ENCODE results near the gene FAM9C.
A peak's percentile ranks its signal among the peaks of the same experiment; 100 is the strongest.
"Not testable (repeated sequence)": the region's sequence is repeated elsewhere in the genome, so short reads cannot be mapped to it uniquely, and the experiment has no call there.

FAM9C gene

DNA sequence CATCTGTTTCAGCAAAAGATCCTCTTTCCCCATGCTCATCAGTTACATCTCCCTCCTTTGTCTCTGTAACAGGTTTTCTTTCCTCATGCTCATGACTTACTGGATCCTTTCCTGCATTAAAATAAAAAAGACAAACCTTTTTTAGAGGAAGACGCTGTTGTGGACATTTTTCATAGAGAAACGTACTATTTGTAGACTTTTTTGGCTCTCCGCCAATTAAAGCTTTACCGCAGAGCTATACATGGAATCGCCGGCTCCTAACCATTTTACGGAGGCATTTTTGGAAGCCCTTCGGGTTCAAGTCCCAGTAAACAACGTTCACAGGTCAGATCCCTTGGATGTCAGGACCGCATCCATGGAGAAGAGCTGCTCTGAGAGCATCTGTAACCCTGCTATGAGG is 1.3 kb downstream of the FAM9C start:
- no peak for DNase-seq

DNA sequence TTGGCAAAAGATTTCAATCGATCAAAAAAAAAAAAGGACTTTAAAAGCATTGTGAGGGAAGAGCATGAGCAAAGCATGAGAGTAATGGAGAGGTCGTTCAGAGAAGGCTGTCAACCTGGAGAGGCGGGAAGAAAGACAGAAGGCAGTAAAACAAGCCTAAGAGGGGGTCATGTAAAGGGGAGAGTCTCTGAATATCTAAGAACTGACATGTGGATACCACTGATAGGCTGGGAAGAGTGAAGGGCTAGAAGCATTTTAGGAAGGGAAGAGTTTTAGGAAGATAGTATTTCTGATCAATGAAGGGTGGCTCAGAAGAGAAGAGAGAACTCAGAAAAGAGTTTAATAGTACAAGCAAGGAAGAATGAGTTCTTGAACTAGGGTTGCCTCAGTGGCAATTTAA is 7.5 kb downstream of the FAM9C start:
- no peak for DNase-seq

DNA sequence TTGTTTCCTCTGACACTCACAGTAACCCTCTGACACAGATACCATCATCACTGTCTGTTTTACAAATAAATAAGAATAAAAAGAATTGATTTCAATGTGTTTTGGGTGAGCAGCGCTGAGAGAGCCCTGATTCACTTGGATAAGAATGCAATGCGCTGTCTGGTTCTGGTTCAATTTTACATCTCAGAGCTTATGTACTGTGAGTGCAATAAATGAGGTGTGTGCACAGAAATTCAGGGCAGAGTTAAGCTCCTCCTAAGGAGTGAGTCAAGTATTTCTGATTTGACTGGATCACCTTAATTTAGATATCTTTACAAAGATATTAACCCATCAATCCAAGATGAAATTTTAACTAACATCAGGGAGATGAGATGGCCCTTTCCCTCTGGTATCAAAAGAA is 11.2 kb downstream of the FAM9C start:
- DNase-seq, result no peak

DNA sequence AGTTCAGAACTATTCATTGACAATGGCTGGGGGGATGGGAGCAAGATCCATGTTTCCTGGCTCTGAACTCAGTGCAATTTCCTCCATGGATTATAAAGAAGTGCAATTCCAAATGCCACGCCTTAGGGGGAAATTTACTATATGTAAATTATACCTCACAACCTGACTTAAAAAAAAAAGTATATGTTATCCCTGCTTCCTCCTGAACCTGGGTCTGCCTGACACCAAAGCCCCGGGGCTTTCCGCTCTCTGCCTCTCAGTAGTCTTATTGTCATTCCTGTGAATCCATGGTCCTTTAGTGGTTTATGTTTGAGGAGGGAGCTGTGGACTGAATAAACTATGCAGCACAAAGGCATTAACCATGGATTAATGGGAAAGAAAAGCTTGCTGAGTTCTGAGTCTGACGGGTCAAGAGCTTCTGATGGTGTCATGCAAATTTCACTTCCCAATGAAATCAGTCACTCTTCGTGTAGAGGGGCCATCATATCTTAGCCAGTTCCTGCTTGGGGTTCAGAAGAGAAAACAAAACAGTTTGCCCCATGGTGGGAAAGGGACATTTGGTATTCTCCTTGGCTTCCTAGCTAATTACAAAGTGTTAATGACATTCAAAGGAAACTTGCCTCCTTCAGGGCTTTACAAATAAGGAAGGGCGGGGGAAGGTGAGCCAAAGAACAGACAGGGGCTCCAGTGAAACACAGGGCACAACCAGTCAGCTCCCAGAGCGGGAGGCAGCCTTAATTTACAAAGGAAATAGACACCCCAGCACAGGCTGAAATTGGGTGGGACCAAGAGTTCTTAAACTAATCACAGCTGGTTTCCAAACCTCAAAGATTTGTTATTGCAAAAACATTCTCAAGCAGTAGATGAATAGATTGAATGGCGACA is 14.3 kb downstream of the FAM9C start:
- DNase-seq, result peak; percentile 22

DNA sequence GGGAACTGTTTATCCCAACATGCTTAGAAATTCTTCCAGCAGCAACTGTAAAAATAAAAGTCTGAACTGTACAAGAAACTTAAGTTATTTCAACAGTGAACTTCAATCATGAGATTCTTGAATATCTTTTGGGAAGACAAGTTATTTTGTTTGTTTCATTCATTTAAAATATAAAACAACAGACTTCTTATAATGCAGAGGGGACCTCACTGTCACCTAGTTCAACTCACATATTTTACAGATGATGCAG is 14.9 kb downstream of the FAM9C start:
- no peak for DNase-seq

DNA sequence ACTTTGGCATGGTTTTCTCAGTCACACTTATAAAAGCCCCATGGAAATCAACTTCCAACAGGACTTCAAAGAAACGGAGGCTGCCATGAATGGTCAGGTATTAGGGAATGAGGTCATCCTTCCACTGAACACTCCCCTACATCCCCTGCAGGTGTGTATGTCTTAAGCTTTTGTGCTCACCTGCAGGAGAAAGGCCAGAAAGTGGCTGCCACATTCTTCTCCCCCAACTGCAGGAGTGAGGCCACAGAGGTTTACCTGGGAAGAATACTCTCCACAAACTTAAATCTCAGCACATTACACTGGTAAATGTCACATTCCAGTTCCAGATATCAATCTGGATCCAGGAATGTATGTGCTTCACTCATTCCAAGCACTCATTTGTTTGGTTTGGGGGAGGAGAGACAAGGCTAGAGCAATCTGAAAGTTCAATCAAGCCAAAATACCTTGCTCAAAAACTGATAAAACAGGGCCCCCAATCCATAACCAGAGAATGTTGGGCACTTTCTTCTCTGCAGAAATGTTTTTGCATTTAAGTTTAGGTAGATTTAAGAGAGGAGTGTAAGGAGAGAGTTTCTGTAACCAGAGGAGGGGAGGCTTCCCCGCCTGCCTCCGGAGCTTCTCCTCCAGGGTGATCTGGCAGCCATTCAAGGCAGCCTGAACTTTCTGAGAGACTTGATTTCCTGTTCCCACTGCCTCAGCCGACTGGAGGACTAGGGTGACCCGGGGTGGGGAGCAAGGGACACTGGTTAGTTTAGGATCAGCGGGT is 15.4 kb downstream of the FAM9C start:
- DNase-seq, result peak; percentile 35

DNA sequence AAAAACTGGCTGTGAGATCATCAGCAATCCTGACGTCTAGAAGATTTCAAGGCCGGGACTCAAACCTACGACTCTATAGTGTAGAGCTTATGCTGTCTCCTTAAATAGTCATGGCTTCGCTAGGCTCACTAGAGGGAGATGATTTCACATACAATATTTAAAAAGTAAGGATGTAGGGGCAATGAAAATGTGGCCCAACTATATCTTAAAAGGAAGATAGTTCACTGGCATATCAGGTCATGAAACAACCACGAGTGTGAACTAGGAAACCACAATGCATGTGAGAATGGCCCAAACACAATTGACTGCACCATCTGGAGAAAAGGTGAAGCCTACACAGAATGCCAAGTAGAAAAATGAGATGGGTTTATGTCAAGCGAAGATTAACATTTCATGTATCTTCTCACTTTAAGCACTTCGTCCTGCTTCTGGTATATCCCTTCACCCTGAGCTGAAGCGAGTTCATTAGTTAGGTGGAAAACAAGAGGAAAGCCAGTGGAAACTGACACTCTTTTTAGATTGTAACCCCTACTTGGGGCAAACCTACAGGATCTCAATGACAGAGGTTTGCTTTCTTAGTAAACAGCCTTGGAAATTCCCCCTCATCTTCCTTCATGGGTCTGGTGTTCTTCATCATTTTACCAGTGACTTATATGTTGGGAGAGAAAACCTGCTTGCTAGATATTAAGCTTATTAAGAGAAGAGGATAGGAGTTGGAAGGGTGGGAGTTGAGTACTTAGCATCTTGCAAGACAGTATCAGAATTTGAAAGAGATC is 17.4 kb downstream of the FAM9C start:
- no peak for DNase-seq

DNA sequence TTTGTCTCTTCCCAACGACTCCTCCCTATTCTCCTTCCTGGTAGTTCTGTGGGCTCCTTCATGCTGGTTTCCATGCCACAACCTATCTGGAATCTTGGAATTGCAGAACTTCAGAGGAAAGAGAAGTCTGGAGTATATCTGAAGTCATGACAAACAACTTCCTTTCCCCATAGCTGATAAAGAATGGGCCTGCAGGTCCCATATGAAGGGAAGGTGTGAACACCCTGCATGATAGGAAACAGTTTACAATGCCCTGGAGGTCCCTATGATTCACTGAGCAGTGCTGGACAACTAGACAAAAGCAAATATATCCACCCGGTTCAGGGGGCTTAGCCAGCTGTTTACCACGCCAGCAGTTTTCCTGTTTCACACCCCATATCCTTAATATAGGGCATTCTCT is 19.4 kb downstream of the FAM9C start:
- DNase-seq, result no peak

DNA sequence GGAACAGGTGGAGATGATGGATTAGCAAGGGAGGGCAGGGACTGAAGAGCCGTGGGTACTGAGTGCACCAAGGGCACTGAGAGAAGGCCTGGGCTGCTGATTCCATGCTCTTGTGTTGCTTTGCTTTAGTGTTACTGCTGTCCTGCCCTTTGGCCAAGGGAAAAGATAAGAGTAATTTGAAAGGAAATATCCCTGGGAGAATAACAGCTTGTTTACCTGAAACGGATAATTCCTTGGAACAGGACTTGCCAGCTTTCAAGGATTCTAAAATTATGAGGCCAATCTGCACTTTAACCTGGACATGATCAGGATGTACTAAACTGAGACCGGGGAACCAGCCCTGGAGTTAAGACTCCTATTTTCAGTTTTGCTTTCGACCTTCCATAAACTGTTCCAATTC is 20.4 kb downstream of the FAM9C start:
- DNase-seq, result no peak

DNA sequence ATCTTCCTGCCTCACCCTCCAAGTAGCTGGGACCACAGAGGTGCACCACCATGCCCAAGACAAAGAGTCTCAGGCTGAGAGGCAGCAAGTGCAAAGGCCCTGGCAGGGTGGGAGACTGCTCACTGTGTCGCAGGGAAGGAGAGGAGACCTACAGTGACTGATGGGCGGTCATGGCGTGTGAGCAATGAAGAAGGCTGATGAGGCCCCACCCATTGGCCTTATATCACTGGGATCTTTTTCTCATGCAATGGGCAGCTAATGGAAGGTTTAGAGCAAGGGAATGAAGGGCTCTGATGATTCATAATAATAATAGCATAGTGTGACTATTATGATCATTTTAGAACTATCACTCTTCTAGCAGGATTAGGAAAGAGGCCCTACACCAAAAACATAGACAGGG is 20.9 kb downstream of the FAM9C start:
- DNase-seq, result no peak

DNA sequence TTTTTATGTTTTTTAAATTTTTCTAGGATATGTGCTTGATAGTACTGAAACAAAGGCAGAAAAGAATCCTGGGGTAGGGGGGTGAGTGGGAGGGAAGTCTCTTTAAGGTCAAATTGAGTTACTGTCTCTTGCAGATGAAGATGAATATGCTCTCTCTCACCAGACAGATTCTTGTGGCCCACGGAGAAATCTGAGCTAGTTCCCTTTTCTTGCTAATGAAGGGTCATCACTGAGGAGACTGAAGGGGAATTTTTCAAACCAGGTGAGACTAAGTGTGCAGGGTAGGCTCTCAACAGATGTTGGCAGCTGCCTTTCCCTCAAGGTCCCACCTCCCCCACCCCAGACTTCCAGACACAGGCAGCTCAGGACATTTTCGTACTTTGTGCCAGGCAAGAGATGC is 21.5 kb downstream of the FAM9C start:
- DNase-seq, result no peak

DNA sequence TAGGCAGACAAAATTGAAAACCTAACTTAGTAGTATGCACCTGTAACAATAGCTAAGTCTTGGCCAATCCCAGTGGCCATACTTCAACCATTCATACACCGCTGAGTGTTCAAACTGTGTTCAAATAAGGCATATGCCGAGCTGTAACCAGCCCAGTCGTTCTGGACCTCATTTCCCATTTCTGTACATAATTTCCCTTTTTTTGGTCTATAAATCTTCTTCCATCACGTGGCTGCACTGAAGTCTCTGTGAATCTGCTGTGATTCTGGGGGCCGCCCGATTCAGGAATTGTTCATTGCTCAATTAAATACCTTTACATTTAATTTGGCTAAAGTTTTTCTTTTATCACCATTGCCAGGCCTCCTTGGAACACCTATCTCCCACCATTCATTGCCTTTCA is 27.7 kb downstream of the FAM9C start:
- not testable (repeated sequence) for DNase-seq

DNA sequence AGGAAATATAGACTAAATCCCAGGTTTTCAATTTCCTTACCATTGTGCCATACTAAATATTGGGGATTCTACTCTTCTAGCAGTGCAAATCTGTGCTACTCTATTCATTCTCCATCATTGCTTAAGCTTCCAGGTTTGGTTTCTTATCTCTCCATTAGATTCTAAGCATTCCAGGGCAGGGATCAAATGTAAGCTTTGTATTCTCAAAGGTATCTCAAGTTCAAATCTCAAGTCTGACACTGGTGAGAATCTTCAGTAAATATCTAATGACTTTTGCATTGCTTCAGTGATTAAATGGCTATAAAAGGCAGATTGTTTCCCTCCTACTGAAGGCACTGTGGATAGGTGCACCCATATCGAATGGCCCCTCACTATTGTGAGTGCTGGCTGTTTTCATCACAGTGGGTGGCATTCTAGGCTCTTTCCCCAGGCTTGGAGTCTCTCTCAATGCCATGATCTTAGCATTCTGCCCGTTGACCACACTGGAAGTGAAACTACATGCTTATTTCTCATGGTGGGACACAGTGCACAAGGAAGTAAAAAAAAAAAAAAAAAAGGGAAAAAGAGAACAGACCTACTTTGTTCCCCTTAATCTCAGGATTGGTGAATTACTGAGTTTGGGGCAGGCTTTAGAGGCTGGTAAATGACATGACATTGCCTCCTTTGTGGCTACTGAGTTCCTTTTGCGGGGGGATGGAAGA is 28.7 kb downstream of the FAM9C start:
- no peak for DNase-seq

DNA sequence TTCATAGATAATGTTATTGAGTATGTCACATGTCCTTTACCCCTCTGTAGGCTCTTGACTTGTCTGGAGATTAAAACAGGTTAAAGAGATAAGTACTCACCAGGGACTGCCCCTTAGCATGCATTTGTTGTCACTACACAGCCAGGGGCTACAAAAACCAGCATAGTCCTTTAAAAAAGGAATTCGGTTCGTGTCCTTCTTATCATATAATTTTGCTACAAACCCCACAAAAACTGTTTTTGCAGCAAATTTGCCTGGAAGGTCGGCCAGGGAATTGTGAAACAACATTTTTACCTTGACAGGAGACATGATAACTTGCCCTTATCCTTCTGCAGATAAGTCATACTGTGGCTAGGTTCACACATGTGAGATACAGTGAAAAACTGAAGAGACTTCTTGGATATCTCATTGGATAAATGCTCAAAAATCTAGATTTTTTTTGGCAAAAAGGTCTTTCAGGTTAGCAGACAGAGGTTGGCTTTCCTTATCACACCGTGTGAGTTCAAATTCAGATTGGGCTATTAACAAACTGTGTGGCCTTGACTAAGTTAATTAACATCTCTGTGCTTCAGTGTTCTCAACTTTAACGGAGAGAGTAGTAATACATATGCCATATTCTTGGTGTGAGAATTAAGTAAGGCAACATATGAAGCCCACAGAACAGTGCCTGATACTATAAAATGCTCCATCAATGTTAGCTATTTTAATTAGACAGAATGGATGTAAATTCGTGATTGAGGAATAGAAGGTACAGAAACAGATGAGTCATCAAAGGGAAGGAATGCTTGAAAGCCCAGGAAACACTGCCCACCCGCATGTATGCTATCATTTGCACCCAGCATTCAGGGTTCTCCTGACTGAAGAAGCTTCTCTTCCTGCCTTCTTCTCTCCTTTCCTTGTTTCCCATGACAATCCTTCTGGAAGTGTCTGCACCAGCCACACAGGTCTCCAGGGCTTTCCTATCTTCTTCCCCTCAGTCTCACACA is 30.0 kb downstream of the FAM9C start:
- no peak for DNase-seq

DNA sequence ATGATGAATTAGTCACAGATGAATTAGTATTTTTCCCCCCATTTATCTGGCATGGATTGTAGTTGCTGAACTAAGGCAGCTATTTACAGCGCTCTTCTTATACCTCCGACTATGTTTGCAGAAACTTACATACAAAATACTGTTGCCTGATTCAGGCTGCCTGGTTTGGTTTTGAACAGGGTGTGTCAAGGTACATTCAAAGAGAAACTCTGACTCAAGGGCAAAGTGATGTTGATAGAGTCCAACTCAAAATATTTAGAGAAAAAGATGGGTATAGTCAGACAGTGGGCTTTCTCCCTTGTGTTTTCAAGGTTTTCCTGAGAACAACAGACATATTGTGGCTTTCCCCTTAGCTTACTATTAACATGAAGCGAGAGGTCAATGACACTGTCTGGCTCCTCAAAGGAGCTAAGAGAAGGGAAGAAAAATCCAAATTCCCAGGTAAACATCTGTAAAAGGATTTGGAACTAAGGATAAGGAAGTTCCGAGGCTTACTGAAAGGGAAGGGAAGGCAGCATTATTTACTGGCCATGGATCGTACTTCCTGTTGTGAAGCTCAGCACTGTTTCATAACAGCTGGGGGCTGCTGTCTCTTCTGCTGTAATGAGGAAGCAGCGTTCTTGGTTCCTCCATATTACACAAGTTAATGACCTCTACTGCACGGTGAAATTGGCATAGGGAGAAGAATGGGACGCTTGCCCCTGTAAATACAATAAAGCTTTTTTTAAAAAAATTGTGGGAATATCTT is 30.9 kb downstream of the FAM9C start:
- DNase-seq, result no peak

DNA sequence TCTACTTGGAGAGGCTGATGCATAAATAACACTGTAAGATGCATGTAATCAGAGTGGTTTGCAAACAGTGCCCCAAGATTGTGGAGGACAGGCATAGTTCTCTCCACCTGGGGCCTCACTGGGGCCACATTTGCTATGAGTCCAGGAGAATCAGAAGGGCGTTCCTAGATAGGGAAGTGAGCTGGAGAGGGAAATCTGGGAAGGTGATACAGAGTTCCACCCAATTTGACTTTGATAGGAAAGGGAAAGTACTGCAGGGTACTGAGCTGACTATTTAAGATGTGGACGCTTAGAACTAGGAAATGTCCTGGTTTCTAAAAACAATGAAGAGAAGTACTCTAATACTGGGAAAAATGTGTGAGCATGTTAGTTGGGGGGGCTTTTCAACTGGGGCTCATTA is 33.9 kb downstream of the FAM9C start:
- no peak for DNase-seq

DNA sequence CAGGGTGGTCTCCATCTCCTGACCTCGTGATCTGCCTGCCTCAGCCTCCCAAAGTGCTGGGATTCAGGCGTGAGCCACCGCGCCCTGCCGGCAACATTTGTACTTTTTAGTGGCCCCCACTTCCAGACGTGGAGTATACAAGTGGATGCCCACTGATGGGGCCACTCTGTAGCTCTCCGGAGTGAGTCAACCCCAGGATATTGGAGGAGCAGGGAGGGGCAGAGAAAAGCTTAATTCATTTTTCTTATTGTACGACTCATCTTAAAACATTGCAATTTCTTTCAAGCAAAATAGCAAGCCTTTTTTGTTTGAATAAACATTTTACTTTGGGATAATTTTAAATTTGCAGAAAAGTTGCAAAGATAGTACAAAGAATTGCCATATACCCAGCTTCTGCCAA is 34.6 kb downstream of the FAM9C start:
- DNase-seq, result no peak

DNA sequence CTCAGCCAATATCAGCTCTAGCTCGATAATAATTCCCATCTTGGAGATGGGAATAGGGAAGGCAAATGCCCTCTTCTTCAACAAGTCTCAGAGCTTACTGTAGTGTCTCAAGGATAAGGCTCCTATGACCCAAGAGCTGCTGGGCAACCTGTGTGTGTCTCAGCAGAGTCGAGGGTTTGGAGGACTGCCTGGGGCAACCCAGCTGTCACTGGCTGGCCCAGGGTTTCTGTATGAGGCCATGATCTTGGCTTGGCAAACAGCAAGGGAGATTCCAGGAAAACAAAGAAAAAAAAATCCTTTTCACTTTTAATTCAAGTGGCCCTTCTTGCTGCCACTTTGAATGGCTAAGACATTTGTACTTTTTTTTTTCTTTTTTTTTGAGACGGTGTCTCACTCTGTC is 35.1 kb downstream of the FAM9C start:
- DNase-seq, result no peak

DNA sequence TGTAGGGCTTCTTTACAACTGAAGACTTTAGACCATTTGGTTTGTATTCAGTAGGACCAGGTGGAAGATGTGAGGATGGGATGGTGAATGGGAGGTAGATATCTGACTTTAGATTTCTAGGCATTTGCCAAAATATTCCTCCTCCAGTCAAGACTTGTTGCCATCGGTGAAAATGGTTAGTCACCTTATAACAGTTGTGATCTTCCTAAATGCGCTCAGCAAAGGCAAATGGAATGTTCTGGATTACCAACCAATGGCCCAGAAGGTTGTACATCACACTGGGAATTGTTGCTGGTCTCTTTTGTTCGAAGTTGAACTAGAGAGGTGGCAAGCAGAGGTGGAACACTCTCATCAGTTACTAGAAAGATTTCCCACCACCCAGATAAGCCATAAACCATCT is 35.6 kb downstream of the FAM9C start:
- no peak for DNase-seq

DNA sequence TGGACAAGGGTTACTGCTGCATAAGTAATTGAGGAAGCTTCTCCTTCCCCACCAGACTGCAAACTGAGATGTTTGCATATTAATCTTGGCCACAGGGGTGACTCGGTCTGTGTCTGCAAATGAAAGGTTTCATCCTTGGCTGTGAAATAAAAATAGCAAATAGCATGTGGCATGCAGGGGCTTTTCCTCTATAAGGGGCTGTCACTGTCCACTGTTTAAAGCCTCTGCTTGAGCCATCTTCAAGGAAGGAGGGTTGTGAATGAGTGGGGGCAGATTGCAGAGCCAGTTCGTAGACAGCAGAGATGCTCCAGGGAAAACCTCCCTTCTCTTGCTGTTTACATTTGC is 36.3 kb downstream of the FAM9C start:
- DNase-seq, result no peak

All from right kidney (tissue), 1 donor.